IMR-90 (cell line): ENCODE results near the gene TP53I11. TPM values are rescaled to one million over a fixed set of nuclear protein-coding genes. Genes with fewer than 3 reads are reported as not detected.
A peak's percentile ranks its signal among the peaks of the same experiment; 100 is the strongest.

Source experiments
- ATAC-seq: fragments of 200-7000 bp; cut with Tn5 transposase; 2 replicates; pipeline ENCODE4 v1.9.1; 2020; ENCODE audit warnings: low read depth, mild to moderate bottlenecking, moderate library complexity
- BruUV-seq: library from RNA; stranded (reverse); fragments of 400-500 nt; replicated peaks from 2 replicates; lab custom pipeline; 2021; lab: Mats Ljungman, UMichigan
- CTCF ChIA-PET: fragments of 300-600 bp; formaldehyde crosslinking; extraction: SDS; loops from one replicate; lab custom pipeline; 2021; ENCODE audit warnings: antibody characterized with exemption; lab: Yijun Ruan, JAX
- POLR2A ChIA-PET: fragments of 300-600 bp; sonication (Branson Sonifier 250); formaldehyde crosslinking; loops from one replicate; lab custom pipeline; 2022; ENCODE audit warnings: antibody characterized with exemption; ENCODE audit not compliant: unreplicated experiment; lab: Charles Lee
- DNase-seq: peaks from one replicate; pipeline ENCODE4 v3.0.0; 2013
- H2AFZ ChIP-seq: replicated peaks from 2 replicates; pipeline ENCODE3; 2013; ENCODE audit warnings: low read length, mild to moderate bottlenecking; ENCODE audit not compliant: poor library complexity
- H2AK5ac ChIP-seq: 2 replicates; pipeline ENCODE4 v1.6.1; 2013; ENCODE audit warnings: low read depth, low read length, inconsistent platforms
- H2AK9ac ChIP-seq: replicated peaks from 2 replicates; pipeline ENCODE3; 2013; ENCODE audit warnings: mild to moderate bottlenecking, low read depth, low read length, moderate library complexity; ENCODE audit not compliant: poor library complexity
- H2BK120ac ChIP-seq: 2 replicates; pipeline ENCODE4 v1.6.1; 2013; ENCODE audit warnings: low read depth, low read length, inconsistent platforms
- H2BK15ac ChIP-seq: 3 replicates; pipeline ENCODE4 v1.6.1; 2013; ENCODE audit warnings: low read depth, low read length, inconsistent platforms
- H2BK20ac ChIP-seq: 2 replicates; pipeline ENCODE4 v1.6.1; 2013; ENCODE audit warnings: low read depth, mild to moderate bottlenecking, inconsistent platforms, low read length, moderate library complexity
- H2BK5ac ChIP-seq: 2 replicates; pipeline ENCODE4 v1.6.1; 2013; ENCODE audit warnings: mild to moderate bottlenecking, low read depth, low read length, inconsistent platforms; ENCODE audit not compliant: poor library complexity, severe bottlenecking
- H3K14ac ChIP-seq: replicated peaks from 2 replicates; pipeline ENCODE4 v1.6.1; 2013; ENCODE audit warnings: low read depth, low read length, inconsistent platforms
- H3K18ac ChIP-seq: 2 replicates; pipeline ENCODE4 v1.6.1; 2013; ENCODE audit warnings: low read depth, low read length, control low read depth
- H3K23ac ChIP-seq: 2 replicates; pipeline ENCODE4 v1.6.1; 2013; ENCODE audit warnings: low read depth, low read length, inconsistent platforms
- H3K27ac ChIP-seq: 2 replicates; pipeline ENCODE4 v1.5.1; 2013; ENCODE audit warnings: mild to moderate bottlenecking, control low read depth, low read length; ENCODE audit not compliant: insufficient read depth
- H3K27me3 ChIP-seq: 2 replicates; pipeline ENCODE4 v1.6.1; 2013; ENCODE audit warnings: low read length; ENCODE audit not compliant: control insufficient read depth, insufficient read depth
- H3K36me3 ChIP-seq: 2 replicates; pipeline ENCODE4 v1.6.1; 2013; ENCODE audit warnings: low read length, mixed read lengths; ENCODE audit not compliant: control insufficient read depth, insufficient read depth
- H3K4ac ChIP-seq: 2 replicates; pipeline ENCODE4 v1.6.1; 2013; ENCODE audit warnings: low read depth, low read length, inconsistent platforms
- H3K4me1 ChIP-seq: 2 replicates; pipeline ENCODE4 v1.6.1; 2013; ENCODE audit warnings: low read length, mixed read lengths; ENCODE audit not compliant: control insufficient read depth, insufficient read depth
- H3K4me2 ChIP-seq: 2 replicates; pipeline ENCODE4 v1.6.1; 2013; ENCODE audit warnings: low read depth, mild to moderate bottlenecking, control low read depth, low read length, moderate library complexity
- H3K4me3 ChIP-seq: 2 replicates; pipeline ENCODE4 v1.5.1; 2013; ENCODE audit warnings: low read depth, mild to moderate bottlenecking, control low read depth, low read length, moderate library complexity; ENCODE audit not compliant: insufficient read depth
- H3K56ac ChIP-seq: 2 replicates; pipeline ENCODE4 v1.6.1; 2013; ENCODE audit warnings: low read length, inconsistent platforms; ENCODE audit not compliant: insufficient read depth; ENCODE audit errors: extremely low read depth
- H3K79me1 ChIP-seq, 2 experiments: 2 replicates each; pipeline ENCODE4 v1.6.1; 2013; ENCODE audit warnings: low read length in 2 of 2, inconsistent platforms in 1 of 2, low read depth in 1 of 2
- H3K9ac ChIP-seq: 2 replicates; pipeline ENCODE4 v1.6.1; 2013; ENCODE audit warnings: low read depth, low read length, control low read depth
- H3K9me1 ChIP-seq: 2 replicates; pipeline ENCODE4 v1.6.1; 2013; ENCODE audit warnings: low read length, inconsistent platforms; ENCODE audit not compliant: insufficient read depth
- H3K9me3 ChIP-seq: 2 replicates; pipeline ENCODE4 v1.6.1; 2013; ENCODE audit warnings: low read length; ENCODE audit not compliant: control insufficient read depth, insufficient read depth
- H4K20me1 ChIP-seq: 2 replicates; pipeline ENCODE4 v1.6.1; 2013; ENCODE audit warnings: low read length, inconsistent platforms; ENCODE audit not compliant: insufficient read depth
- H4K5ac ChIP-seq: 2 replicates; pipeline ENCODE4 v1.6.1; 2013; ENCODE audit warnings: mild to moderate bottlenecking, low read depth, low read length, control low read depth
- H4K8ac ChIP-seq, 2 experiments: 2 replicates each; pipeline ENCODE4 v1.6.1; 2013; ENCODE audit warnings: low read depth in 2 of 2, low read length in 2 of 2, control low read depth in 1 of 2, inconsistent platforms in 1 of 2
- H4K91ac ChIP-seq: 2 replicates; pipeline ENCODE4 v1.6.1; 2013; ENCODE audit warnings: low read depth, low read length, inconsistent platforms; ENCODE audit not compliant: insufficient read depth
- BHLHE40 ChIP-seq: fragments of 150-350 bp; IDR thresholded peaks from 2 replicates; pipeline ENCODE4 v1.6.1; 2016; ENCODE audit warnings: mild to moderate bottlenecking, low read depth, low read length
- CEBPB ChIP-seq: IDR thresholded peaks from 2 replicates; pipeline ENCODE4 v1.6.1; 2012; ENCODE audit warnings: low read depth, low read length, improper control_type of control experiment
- FOS ChIP-seq: fragments of 150-350 bp; IDR thresholded peaks from 2 replicates; pipeline ENCODE4 v1.6.1; 2016; ENCODE audit warnings: low read depth, low read length
- MAFK ChIP-seq: IDR thresholded peaks from 2 replicates; pipeline ENCODE4 v1.6.1; 2012; ENCODE audit warnings: low read depth, low read length, improper control_type of control experiment
- MAZ ChIP-seq: IDR thresholded peaks from 2 replicates; pipeline ENCODE4 v1.6.1; 2012; ENCODE audit warnings: low read depth, mild to moderate bottlenecking, low read length, improper control_type of control experiment, moderate library complexity, borderline replicate concordance
- MXI1 ChIP-seq: IDR thresholded peaks from 2 replicates; pipeline ENCODE4 v1.6.1; 2012; ENCODE audit warnings: low read depth, mild to moderate bottlenecking, low read length, moderate library complexity, borderline replicate concordance
- RCOR1 ChIP-seq: IDR thresholded peaks from 2 replicates; pipeline ENCODE4 v1.6.1; 2012; ENCODE audit warnings: mild to moderate bottlenecking, low read length, improper control_type of control experiment; ENCODE audit not compliant: insufficient replicate concordance
- RFX5 ChIP-seq: IDR thresholded peaks from 2 replicates; pipeline ENCODE4 v1.8.0; 2012; ENCODE audit warnings: low read depth, mild to moderate bottlenecking, low read length, moderate library complexity
- SMC3 ChIP-seq: fragments of 150-350 bp; IDR thresholded peaks from 2 replicates; pipeline ENCODE4 v1.6.1; 2016; ENCODE audit warnings: low read depth, mild to moderate bottlenecking, antibody characterized with exemption, low read length, moderate library complexity
- WGBS, 2 experiments: methylation state at CpG; one replicate each; pipeline versions ENCODE4 v1.1.5 to v1.1.7; 2013; ENCODE audit warnings: missing lambda C conversion rate in 2 of 2; ENCODE audit not compliant: insufficient read length in 1 of 2; ENCODE audit errors: extremely low coverage in 2 of 2; 5-methylcytosine and 5-hydroxymethylcytosine counted together
- dilution Hi-C: fragments of 300-500 bp; cut with HindIII; formaldehyde crosslinking; loops from one replicate; pipeline ENCODE4 v1.14.3; 2018; ENCODE audit warnings: low sequenced_read_pairs; ENCODE audit not compliant: unreplicated experiment
- in situ Hi-C: fragments of 300-500 bp; cut with MboI; formaldehyde crosslinking; loops from 3 replicates; pipeline ENCODE4 v1.14.3; 2019; ENCODE audit warnings: low sequenced_read_pairs, inconsistent platforms, mixed read lengths
- intact Hi-C: fragments of 100-400 bp; cut with micrococcal nuclease; formaldehyde crosslinking; loops from 2 replicates; pipeline ENCODE4 v1.10.0; 2022
- polyA plus RNA-seq, 3 experiments: library from polyadenylated mRNA; depleted of rRNA; stranded (reverse); fragments of >200 nt; gene quantifications; 2 replicates each; pipeline ENCODE4 v1.2.3, GENCODE V29; 2012; ENCODE audit warnings: low replicate concordance in 1 of 3
- total RNA-seq: library from RNA; depleted of rRNA; stranded (reverse); fragments of >200 nt; gene quantifications from 2 replicates; pipeline ENCODE4 v1.2.3, GENCODE V29; 2012

Gene TP53I11
- total and polyA plus RNA-seq, 2 of the 4 experiments (the other 2 are of a cell fraction): 3.9 to 22.0 TPM

- CTCF ChIA-PET: no interaction called here
- no peak overlapping the region for H3K27ac ChIP-seq
- ATAC-seq (no peak), DNase-seq (no peak)
- in situ Hi-C loops: no loop called here
- H4K91ac ChIP-seq: no peak overlapping the region
- no peaks in the 10 kb centered on the region for H3K79me1 ChIP-seq
- no peak overlapping the region for H3K9ac ChIP-seq
- H2BK20ac ChIP-seq: no peak overlapping the region
- no peak overlapping the region for H2AK9ac ChIP-seq
- H3K23ac ChIP-seq: no peak overlapping the region
- H2BK15ac ChIP-seq: no peak overlapping the region
- dilution Hi-C loops: no loop called here
- H3K56ac ChIP-seq: no peak overlapping the region
- H3K9me1 ChIP-seq: no peaks in the 10 kb centered on the region; the same call in 1 of the 2 replicates
- no TSS peak for BruUV-seq
- no peak overlapping the region for H4K8ac ChIP-seq
- no peak overlapping the region for H3K4ac ChIP-seq
- no peak overlapping the region for H4K5ac ChIP-seq
- no peaks in the 10 kb centered on the region for H3K36me3 ChIP-seq
- H3K9me3 ChIP-seq: no peaks in the 10 kb centered on the region
- H3K14ac ChIP-seq: no peak overlapping the region
- H2BK5ac ChIP-seq: no peak overlapping the region
- POLR2A ChIA-PET: no interaction called here
- intact Hi-C loops: no loop called here
- H3K4me1 ChIP-seq: peaks cover 5% of the 10 kb centered on the region
- WGBS, 2 experiments: 20% methylated on average over 1 of the region's 13 CpGs; no CpG with 5 or more reads in 1 of the 2 experiments
- no peaks in the 10 kb centered on the region for H4K20me1 ChIP-seq
- peaks cover 23% of the 10 kb centered on the region for H3K27me3 ChIP-seq
- peak overlapping the region; percentile 25 for H2AFZ ChIP-seq
- TF ChIP-seq SMC3: no peak
- TF ChIP-seq MAFK: no peak
- no peak for TF ChIP-seq RFX5
- TF ChIP-seq FOS: no peak
- TF ChIP-seq MXI1: no peak
- TF ChIP-seq BHLHE40: no peak
- TF ChIP-seq MAZ: no peak
- TF ChIP-seq CEBPB: no peak
- TF ChIP-seq RCOR1: no peak
- no peak overlapping the region for H3K4me2 ChIP-seq
- H2BK120ac ChIP-seq: no peak overlapping the region
- no peak overlapping the region for H3K4me3 ChIP-seq
- no peak overlapping the region for H2AK5ac ChIP-seq
- no peak overlapping the region for H3K18ac ChIP-seq
These were observed 23.1 kb upstream of the TP53I11 start for GRCh38 chr11:44973632-44974401.
